K562 (cell line): ENCODE results near the gene FZD4. TPM values are rescaled to one million over a fixed set of nuclear protein-coding genes. Genes with fewer than 3 reads are reported as not detected.
A peak's percentile ranks its signal among the peaks of the same experiment; 100 is the strongest.

Experiments
- CC2D1A ChIP-seq: fragments of 450-650 bp; IDR thresholded peaks from 2 replicates; pipeline ENCODE4 v1.6.1; 2017; ENCODE audit warnings: mild to moderate bottlenecking
- CEBPZ ChIP-seq: fragments of 150-350 bp; IDR thresholded peaks from 2 replicates; pipeline ENCODE4 v1.6.1; 2014; ENCODE audit warnings: low read depth, mild to moderate bottlenecking, low read length, borderline replicate concordance
- CSDE1 ChIP-seq, 2 experiments: fragments of 450-650 bp; IDR thresholded peaks; 2 replicates each; pipeline ENCODE4 v1.6.1; 2016; ENCODE audit warnings: mild to moderate bottlenecking in 1 of 2
- E2F3 ChIP-seq: fragments of 250-450 bp; sonication (Bioruptor Pico); IDR thresholded peaks from 2 replicates; pipeline ENCODE4 v1.4.0; 2020; ENCODE audit warnings: mild to moderate bottlenecking
- EP300 ChIP-seq: IDR thresholded peaks from 2 replicates; pipeline ENCODE4 v1.6.1; 2012; ENCODE audit warnings: low read length, improper control_type of control experiment
- MEIS2 ChIP-seq: fragments of 450-650 bp; IDR thresholded peaks from 2 replicates; pipeline ENCODE4 v1.6.1; 2014; ENCODE audit warnings: mild to moderate bottlenecking; ENCODE audit not compliant: partially characterized antibody
- NELFE ChIP-seq: IDR thresholded peaks from 2 replicates; pipeline ENCODE4 v1.6.1; 2011; ENCODE audit warnings: mild to moderate bottlenecking; ENCODE audit not compliant: insufficient read depth, insufficient read length
- PRMT5 ChIP-seq: sonication (generic); formaldehyde crosslinking; IDR thresholded peaks from 2 replicates; pipeline ENCODE4 v1.5.0; 2020; ENCODE audit warnings: missing genetic modification reagents
- RAD51 ChIP-seq: fragments of 450-650 bp; IDR thresholded peaks from 2 replicates; pipeline ENCODE4 v1.7.1; 2016; ENCODE audit warnings: low read depth, mild to moderate bottlenecking, borderline replicate concordance
- RBM15 ChIP-seq: fragments of 200-400 bp; formaldehyde crosslinking; IDR thresholded peaks from 2 replicates; pipeline ENCODE4 v1.6.1; 2018; ENCODE audit warnings: mild to moderate bottlenecking, low read length, moderate library complexity; ENCODE audit not compliant: insufficient read depth
- SMARCA4 ChIP-seq: fragments of 450-650 bp; IDR thresholded peaks from 2 replicates; pipeline ENCODE4 v1.6.1; 2016
- SMC3 ChIP-seq: conservative IDR thresholded peaks from 2 replicates; pipeline ENCODE4 v1.6.1; 2011; ENCODE audit warnings: low read depth, low read length, improper control_type of control experiment; ENCODE audit not compliant: insufficient read depth
- STAT5A ChIP-seq: IDR thresholded peaks from 2 replicates; pipeline ENCODE4 v1.6.1; 2012; ENCODE audit warnings: low read length, inconsistent platforms, borderline replicate concordance
- TAF1 ChIP-seq: IDR thresholded peaks from 2 replicates; pipeline ENCODE4 v1.6.1; 2011; ENCODE audit warnings: mild to moderate bottlenecking, low read length, moderate library complexity; ENCODE audit not compliant: insufficient read depth, control insufficient read depth, severe bottlenecking; ENCODE audit errors: extremely low read depth
- THRB ChIP-seq: fragments of 450-650 bp; formaldehyde crosslinking; conservative IDR thresholded peaks from 2 replicates; pipeline ENCODE4 v1.4.0; 2022; ENCODE audit warnings: mild to moderate bottlenecking, missing genetic modification characterization
- YY1 ChIP-seq, 3 experiments: IDR thresholded peaks; 2 replicates each; pipeline ENCODE4 v1.6.1; 2011; ENCODE audit warnings: low read length in 2 of 3, mild to moderate bottlenecking in 2 of 3, moderate library complexity in 2 of 3, borderline replicate concordance in 1 of 3, control low read depth in 1 of 3, low read depth in 1 of 3; ENCODE audit not compliant: insufficient read depth in 3 of 3, insufficient replicate concordance in 2 of 3, control insufficient read depth in 1 of 3, insufficient read length in 1 of 3; ENCODE audit errors: extremely low read depth in 1 of 3
- ZNF324 ChIP-seq: fragments of 250-450 bp; sonication (Bioruptor Pico); IDR thresholded peaks from 2 replicates; pipeline ENCODE4 v1.4.0; 2020; ENCODE audit warnings: mild to moderate bottlenecking
- ZNF609 ChIP-seq: sonication (generic); formaldehyde crosslinking; IDR thresholded peaks from 2 replicates; pipeline ENCODE4 v1.8.1; 2023; ENCODE audit warnings: missing genetic modification reagents, mild to moderate bottlenecking, borderline replicate concordance
- ZNF766 ChIP-seq: fragments of 200-800 bp; sonication (Bioruptor generic); conservative IDR thresholded peaks from 2 replicates; pipeline ENCODE4 v1.6.1; 2016; ENCODE audit warnings: missing genetic modification characterization, missing compliant biosample characterization
- ZSCAN29 ChIP-seq: fragments of 450-650 bp; IDR thresholded peaks from 2 replicates; pipeline ENCODE4 v1.6.1; 2017
- polyA plus RNA-seq, 8 experiments: library from polyadenylated mRNA; depleted of rRNA in 4 of 8; stranded (reverse) in 5 of 8; unstranded in 3 of 8; fragments of >200 nt; fragmentation: Nextera tagmentation in 2 of 8; fragmentation: Illumina TruSeq in 1 of 8; extraction: Ambion mirVana in 2 of 8; extraction: Trizol in 1 of 8; gene quantifications; 2 replicates each; pipeline versions ENCODE4 v1.2.1 to v1.2.3, GENCODE V29; 2011 to 2014; ENCODE audit warnings: inconsistent platforms in 1 of 8, missing spikeins in 1 of 8
- total RNA-seq, 7 experiments: library from RNA; depleted of rRNA in 6 of 7; stranded (reverse); fragments of >200 nt in 6 of 7; fragmentation: Illumina TruSeq in 2 of 7; extraction: Trizol in 2 of 7; gene quantifications; 2 replicates each; pipeline versions ENCODE4 v1.2.1 to v1.2.3, GENCODE V29; 2011 to 2021; ENCODE audit warnings: low replicate concordance in 1 of 7

Gene FZD4
- total and polyA plus RNA-seq, 9 of the 15 experiments (the other 6 are each of a cell fraction or from before 2014, with no cell fraction given): 1.2 to 7.9 (median 5.8) TPM

GRCh38 chr11:86999388-86999787 lies 44.2 kb upstream of the FZD4 start (continued):
- TF ChIP-seq CEBPZ (no peak), E2F3 (CRISPR knock-in tag) (no peak), STAT5A (no peak), YY1 (IDR thresholded peaks at IDR 0.05; ENCODE audit: borderline replicate concordance in 1 of 3, control insufficient read depth in 1 of 3, extremely low read depth in 1 of 3, insufficient read depth in 3 of 3, insufficient read length in 1 of 3, insufficient replicate concordance in 2 of 3, low read depth in 1 of 3, low read length in 2 of 3) (no peak), SMARCA4 (no peak), THRB (CRISPR knock-in tag) (no peak), ZSCAN29 (no peak), MEIS2 (no peak), EP300 (no peak), NELFE (no peak), ZNF324 (CRISPR knock-in tag) (no peak), SMC3 (no peak), TAF1 (no peak), ZNF766 (CRISPR knock-in tag) (peak; percentile 29; the same call in 1 of the 2 replicates), ZNF609 (CRISPR knock-in tag) (no peak), CSDE1 (IDR thresholded peaks at IDR 0.05) (no peak), RAD51 (no peak), RBM15 (no peak), CC2D1A (no peak), PRMT5 (CRISPR knock-in tag) (no peak)
